Ramos (cell line): ENCODE measurements around the gene GART.

Experiments used
- in situ Hi-C: fragments of 300-500 bp; cut with MboI; formaldehyde crosslinking; loops from one replicate; pipeline ENCODE4 v1.14.3; 2022; ENCODE audit warnings: low sequenced_read_pairs; ENCODE audit not compliant: unreplicated experiment

GART gene

GRCh38 chr21:33554236-33554981 is 12.5 kb upstream of the GART start:
- in situ Hi-C loops, result no loop called here

- in situ Hi-C loops, result no loop called here
These were observed 11.2 kb upstream of the GART start for GRCh38 chr21:33552999-33553598.

GRCh38 chr21:33552093-33552998 is 10.4 kb upstream of the GART start:
- in situ Hi-C loops, result no loop called here

- in situ Hi-C loops, result no loop called here
These were observed 9.7 kb upstream of the GART start for GRCh38 chr21:33551664-33552063.

- in situ Hi-C loops, result no loop called here
These were observed 9.1 kb upstream of the GART start for GRCh38 chr21:33550772-33551660.

GRCh38 chr21:33549848-33550771 is 8.2 kb upstream of the GART start:
- in situ Hi-C loops, result no loop called here

- in situ Hi-C loops, result no loop called here
These were observed 4.2 kb upstream of the GART start for GRCh38 chr21:33546086-33546485.

GRCh38 chr21:33544451-33545195 is 2.7 kb upstream of the GART start:
- in situ Hi-C loops, result no loop called here

- in situ Hi-C loops, result no loop called here
These were observed 1.7 kb upstream of the GART start for GRCh38 chr21:33543505-33544129.

- in situ Hi-C loops, result no loop called here
These were observed 955 bp upstream of the GART start, which contains the start of gene SON for GRCh38 chr21:33542640-33543504. Gene SON, plus strand, starts transcription at chr21:33543038. Its CDS starts 55 bp downstream, at chr21:33543093.

- in situ Hi-C loops, result no loop called here
These were observed 709 bp downstream of the GART start for GRCh38 chr21:33541105-33541711.

- in situ Hi-C loops, result no loop called here
These were observed 1.2 kb downstream of the GART start for GRCh38 chr21:33540711-33541104.

- in situ Hi-C loops, result no loop called here
These were observed 2.3 kb downstream of the GART start for GRCh38 chr21:33539616-33540015.

- in situ Hi-C loops, result no loop called here
These were observed 4.7 kb downstream of the GART start for GRCh38 chr21:33537212-33537611.

- in situ Hi-C loops, result no loop called here
These were observed 10.9 kb downstream of the GART start for GRCh38 chr21:33531007-33531406.

GRCh38 chr21:33522953-33523349 is 19.0 kb downstream of the GART start:
- in situ Hi-C loops, result no loop called here
